Inferior parietal cortex (tissue), 1 donor: Measurements from ENCODE around the gene PLXND1.
"Not testable (repeated sequence)": the region's sequence is repeated elsewhere in the genome, so short reads cannot be mapped to it uniquely, and the experiment has no call there.

Source experiments
- DNase-seq: peaks from one replicate; pipeline ENCODE4 v3.0.0-alpha.2; 2016; ENCODE audit errors: extremely low spot score

Gene PLXND1

DNA sequence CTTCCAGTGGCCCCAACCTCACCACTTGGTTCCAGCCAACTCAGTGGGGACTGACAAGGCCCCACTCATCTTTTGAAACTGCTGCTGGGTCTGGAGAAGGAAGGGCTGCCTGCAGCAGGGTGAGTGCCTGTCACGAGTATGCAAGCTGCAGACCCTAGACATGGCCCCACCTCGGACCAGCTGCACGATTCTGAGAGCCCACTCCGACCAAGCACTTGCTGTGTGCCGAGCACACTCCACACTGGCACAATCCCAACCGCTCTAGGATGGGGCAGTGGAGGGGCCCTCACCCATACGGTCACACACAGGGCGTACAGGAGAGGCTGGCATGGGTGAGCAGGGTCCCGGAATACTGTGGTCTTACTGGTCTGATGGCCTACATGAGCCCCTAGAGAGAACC lies 8.0 kb upstream of the PLXND1 start:
- DNase-seq = no peak

- DNase-seq = no peak
These were observed 6.9 kb upstream of the PLXND1 start for GRCh38 chr3:129613367-129613740.

DNA sequence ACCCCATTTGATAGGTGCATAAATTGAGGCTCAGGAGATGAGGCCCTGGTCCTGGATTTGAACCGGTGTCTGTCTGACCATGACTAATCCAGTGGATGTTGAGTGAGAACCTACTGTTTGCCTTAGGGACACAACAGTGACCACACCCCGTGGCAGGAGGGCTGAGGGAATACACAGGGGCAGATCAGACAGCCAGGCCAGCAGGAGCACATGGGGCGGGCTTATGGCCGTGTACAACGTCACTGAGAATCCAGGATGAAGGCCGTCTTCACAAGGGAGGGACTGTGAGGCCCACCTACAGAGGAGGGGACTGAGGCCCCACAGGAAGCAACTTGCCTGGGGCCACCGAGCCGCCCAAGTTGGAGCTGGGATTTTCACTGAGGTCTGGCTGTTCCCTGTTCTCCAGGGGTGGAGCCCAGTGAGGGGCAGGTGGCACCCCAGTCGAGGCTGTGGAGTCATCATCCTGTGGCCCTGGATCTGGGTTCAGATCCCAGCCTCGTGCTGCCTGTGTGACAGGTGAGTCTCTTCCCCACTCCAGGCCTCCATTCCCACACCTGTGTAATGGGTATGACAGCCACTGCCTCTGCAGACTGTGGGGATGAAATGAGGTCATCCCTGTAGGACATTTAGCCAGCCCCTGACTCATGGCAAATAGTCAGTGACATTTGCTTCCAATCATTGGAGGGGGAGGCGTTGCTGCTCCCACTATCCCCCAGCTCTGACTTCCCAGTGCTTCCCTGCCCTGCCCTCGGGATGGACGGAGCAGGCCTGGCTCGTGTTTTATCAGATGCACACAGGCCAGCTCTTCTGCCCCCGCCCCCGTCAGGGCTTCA lies 6.3 kb upstream of the PLXND1 start:
- DNase-seq = no peak

GRCh38 chr3:129611812-129612533 lies 5.5 kb upstream of the PLXND1 start:
- no peak for DNase-seq

GRCh38 chr3:129611446-129611800 lies 4.9 kb upstream of the PLXND1 start:
- no peak for DNase-seq

- DNase-seq = not testable (repeated sequence)
These were observed 4.4 kb upstream of the PLXND1 start for GRCh38 chr3:129610794-129611445.

GRCh38 chr3:129610276-129610675 lies 3.8 kb upstream of the PLXND1 start:
- no peak for DNase-seq

DNA sequence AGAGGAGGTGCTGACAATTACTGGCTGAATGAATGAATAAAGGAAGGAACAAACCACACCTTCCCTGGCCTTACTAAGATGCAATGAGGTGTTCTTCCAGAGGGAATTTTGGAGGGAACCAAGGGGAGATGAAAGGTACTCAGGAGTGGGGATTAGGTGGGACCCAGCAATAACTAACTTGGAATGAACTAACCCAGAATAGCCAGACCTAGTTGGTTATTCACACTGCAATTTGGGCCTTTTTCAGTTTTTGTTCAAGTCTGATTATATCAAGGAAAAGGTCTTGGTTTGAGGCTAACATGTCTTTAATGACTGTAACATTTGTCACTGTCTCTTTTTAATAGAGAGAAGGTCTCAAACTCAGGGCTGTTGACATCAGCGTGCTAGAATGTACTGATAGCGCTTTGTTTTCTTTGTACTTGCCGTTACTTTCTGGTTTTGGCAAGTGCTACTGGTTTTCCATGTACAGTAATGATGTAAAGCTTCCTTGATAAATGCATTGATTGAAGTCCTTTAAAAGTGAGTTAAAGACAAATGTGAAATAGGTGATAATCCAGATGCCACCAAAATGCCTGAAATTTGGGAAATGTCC lies 3.2 kb upstream of the PLXND1 start:
- DNase-seq = no peak

DNA sequence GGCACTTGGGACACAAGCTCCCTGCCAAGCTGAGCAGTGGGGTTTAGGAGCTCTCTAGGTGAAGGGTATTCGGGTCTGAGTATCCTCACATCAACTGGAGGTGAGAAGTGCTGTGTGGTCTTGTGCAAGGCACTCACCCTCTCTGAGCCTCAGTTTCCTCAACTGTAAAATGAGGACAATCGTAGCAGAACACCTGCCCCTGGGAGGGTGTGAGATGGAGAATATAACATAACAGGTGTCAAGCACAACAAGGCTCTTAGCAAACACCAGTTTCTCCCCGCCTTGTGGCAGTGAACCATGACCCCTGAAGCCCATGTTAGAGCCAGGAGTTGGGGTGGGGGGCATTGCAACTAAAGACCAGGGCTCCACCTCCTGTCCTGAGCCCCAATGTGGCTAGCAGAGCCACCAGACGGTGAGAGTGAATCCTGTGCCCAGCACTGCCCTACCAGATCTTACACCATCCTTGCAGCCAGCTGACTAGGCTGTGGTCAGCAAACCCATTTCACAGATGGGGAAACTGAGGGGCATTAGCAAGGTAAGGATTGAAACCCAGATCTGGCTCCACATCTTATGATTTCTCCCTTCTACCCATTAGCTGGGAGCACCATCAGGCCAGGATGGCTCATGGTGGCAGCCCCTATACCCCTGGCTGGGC lies 2.6 kb upstream of the PLXND1 start:
- DNase-seq = no peak

GRCh38 chr3:129608087-129608935 lies 1.8 kb upstream of the PLXND1 start:
- no peak for DNase-seq

DNA sequence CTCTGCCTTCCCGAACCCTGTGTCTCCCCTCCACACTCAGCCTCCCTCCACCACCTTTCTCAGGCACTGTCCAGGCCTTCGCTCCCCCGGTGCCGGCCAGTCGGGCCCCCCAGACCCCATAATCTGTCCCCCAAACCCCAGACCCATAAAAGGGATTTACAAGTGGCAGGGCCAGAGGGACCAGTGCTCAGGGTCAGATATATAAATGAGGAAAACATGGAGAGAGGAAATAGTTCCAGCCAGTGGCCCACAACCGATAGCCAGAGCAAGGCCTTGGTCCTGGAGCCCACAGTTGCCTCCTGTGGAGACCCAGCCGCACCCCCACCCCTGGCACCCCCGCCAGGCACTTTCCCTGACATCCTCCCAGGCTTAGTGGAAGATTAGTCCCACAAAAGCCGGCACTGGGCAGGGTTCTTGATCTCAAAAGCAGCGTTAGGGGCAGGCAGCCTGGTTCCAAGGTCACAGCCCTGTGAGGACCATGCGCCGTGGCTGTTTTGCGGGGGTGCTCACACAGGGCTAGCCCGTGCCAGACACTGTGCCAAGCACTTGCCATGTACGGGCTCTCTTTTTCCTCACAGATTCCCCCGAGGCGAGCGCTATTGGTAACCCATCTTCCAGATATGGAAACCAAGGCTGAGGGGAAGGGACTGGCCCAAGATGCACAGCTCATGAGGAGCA lies 1.1 kb upstream of the PLXND1 start:
- DNase-seq = no peak

- no peak for DNase-seq
These were observed 397 bp downstream of the PLXND1 start for GRCh38 chr3:129605922-129606635.

- DNase-seq = no peak
These were observed 1.1 kb downstream of the PLXND1 start for GRCh38 chr3:129605203-129605921.

- DNase-seq = no peak
These were observed 1.7 kb downstream of the PLXND1 start for GRCh38 chr3:129604767-129605166.

GRCh38 chr3:129603991-129604749 lies 2.3 kb downstream of the PLXND1 start:
- no peak for DNase-seq

- DNase-seq = no peak
These were observed 2.9 kb downstream of the PLXND1 start for GRCh38 chr3:129603561-129603942.

DNA sequence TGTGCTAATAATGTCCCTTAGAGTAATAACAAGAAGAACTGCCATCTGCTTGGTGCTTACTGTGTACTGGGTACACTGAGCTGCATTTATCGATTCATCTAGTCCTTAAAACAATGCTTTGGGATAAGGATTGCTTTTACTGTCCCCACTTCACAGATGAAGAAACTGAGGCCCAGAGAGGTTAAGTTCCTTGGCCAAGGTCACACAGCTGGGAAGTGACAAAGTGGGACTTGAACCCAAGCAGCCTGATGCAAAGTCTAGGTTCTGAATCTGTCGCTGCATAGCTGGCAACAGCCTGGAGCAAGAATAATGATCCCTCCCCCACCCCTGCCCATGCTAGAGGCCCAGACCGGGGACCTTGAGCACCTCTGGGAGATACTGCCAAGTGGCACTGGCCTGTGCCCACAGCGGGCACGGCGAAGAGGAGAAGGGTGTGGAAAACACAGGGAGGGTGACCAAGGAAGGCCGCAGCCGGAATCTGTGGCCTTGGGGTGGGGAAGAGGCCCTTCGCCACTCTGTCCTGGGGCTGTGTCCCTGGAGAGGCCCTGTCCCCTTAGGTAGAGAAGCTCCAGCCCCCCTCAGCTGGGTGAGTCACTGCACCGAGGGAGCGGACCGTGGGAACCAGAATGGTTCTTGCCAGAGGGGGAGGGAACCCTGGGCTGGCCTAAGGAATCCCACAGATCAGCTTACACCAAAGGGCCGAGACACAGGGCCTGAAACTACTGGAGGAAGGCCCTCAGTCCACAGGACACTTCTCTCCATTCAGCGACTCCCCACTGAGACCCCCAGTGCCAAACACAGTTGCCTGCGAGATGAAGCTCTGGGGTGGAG lies 3.5 kb downstream of the PLXND1 start:
- no peak for DNase-seq
